Measurements from ENCODE around the gene SAMD1.

Gene SAMD1

GRCh38 chr19:14088634-14089411 lies 1.7 kb downstream of the SAMD1 start:
- no peak for DNase-seq

GRCh38 chr19:14086098-14086497 lies 4.5 kb downstream of the SAMD1 start:
- no peak for DNase-seq

GRCh38 chr19:14085309-14085995 lies 5.1 kb downstream of the SAMD1 start, which contains the start of gene C19orf67:
Gene C19orf67 (minus strand): TSS chr19:14085783. CDS start chr19:14085627, 156 bp downstream.
- DNase-seq: no peak

- no peak for DNase-seq
These were observed 7.9 kb downstream of the SAMD1 start for GRCh38 chr19:14082675-14082960.

- peak; percentile 30 for DNase-seq
These were observed 8.5 kb downstream of the SAMD1 start for GRCh38 chr19:14081797-14082674.

GRCh38 chr19:14080887-14081796 lies 9.4 kb downstream of the SAMD1 start:
- DNase-seq: peak; percentile 99

GRCh38 chr19:14078411-14078810 lies 12.1 kb downstream of the SAMD1 start:
- DNase-seq: no peak

GRCh38 chr19:14073925-14074838 lies 16.4 kb downstream of the SAMD1 start:
- DNase-seq: peak; percentile 59

- DNase-seq: peak; percentile 83
These were observed 17.2 kb downstream of the SAMD1 start for GRCh38 chr19:14073261-14073924.

- DNase-seq: peak; percentile 67
These were observed 17.9 kb downstream of the SAMD1 start, which contains the start of gene MISP3 for GRCh38 chr19:14072535-14073260. Gene MISP3 (plus strand): TSS chr19:14072786. CDS start chr19:14073310, 524 bp downstream.

- DNase-seq: no peak
These were observed 20.1 kb downstream of the SAMD1 start for GRCh38 chr19:14070268-14071050.

- no peak for DNase-seq
These were observed 24.4 kb downstream of the SAMD1 start for GRCh38 chr19:14066134-14066533.

- no peak for DNase-seq
These were observed 27.4 kb downstream of the SAMD1 start for GRCh38 chr19:14063105-14063504.

GRCh38 chr19:14062558-14062855 lies 28.0 kb downstream of the SAMD1 start:
- no peak for DNase-seq

- DNase-seq: no peak
These were observed 28.6 kb downstream of the SAMD1 start, which contains the start of gene PALM3 for GRCh38 chr19:14061751-14062557. Gene PALM3 (minus strand): TSS chr19:14062076. CDS start chr19:14061980, 96 bp downstream.

GRCh38 chr19:14061081-14061749 lies 29.3 kb downstream of the SAMD1 start:
- DNase-seq: no peak

- DNase-seq: no peak
These were observed 30.8 kb downstream of the SAMD1 start for GRCh38 chr19:14059652-14060155.
